ENCODE results near the gene STARD3. TPM values are rescaled to one million over a fixed set of nuclear protein-coding genes. Genes with fewer than 3 reads are reported as not detected.

The STARD3 gene
- total RNA-seq, 2 donors from 2014 or later: 60.3 to 60.5 TPM

DNA sequence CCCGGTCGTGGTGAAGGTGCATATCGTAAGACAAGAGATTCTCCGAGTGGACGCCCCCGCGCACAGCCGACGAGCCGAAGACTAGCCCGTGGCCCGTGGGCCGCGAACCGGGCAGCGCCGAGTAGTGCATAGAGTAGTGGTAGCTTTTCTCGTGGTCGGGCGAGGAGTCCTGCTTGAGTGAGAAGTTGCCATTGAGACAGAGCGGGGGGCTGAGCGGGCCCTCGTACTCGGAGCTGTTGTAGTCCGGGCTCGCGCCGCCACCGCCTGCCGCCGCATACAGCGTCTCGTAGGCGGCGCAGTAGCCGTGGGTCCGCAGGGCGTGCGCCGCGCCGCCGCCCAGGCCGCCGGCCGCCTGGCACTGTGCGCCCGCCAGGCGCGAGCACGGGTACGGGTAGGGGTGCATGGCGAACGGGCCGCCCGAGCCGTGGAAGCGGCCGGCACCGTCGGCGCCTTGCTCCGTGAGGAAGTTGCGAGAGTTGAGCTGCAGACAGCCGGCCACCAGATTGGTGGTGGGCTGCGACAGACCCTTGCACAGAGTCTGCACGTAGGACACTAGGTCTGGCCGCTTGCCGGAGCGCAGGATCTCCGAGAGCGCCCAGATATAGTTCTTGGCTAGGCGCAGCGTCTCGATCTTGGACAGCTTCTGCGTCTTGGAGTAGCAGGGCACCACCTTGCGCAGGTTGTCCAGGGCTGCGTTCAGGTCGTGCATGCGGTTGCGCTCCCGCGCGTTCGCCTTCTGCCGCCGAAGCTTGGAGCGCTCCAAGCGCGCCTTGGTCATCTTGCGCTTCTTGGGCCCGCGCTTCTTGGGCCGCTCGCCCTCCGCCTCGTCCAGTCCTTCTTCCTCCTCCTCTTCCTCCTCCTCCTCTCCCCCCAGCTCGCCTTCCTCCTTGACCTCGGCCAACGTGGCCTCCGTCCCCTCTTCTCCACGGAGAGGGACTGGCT lies 31.2 kb upstream of the STARD3 start:
- peaks cover 97% of the 10 kb centered on the region for H3K27me3 Mint-ChIP-seq (ENCODE audit: insufficient read depth)
- H3K27ac Mint-ChIP-seq: no peak overlapping the region
- H3K4me3 Mint-ChIP-seq: peak overlapping the region; percentile 26
- H3K36me3 ChIP-seq (ENCODE audit: control insufficient read depth, insufficient read depth, low read length): no peaks in the 10 kb centered on the region
- H3K4me1 ChIP-seq (ENCODE audit: control insufficient read depth, insufficient read depth, low read length): no peaks in the 10 kb centered on the region
- DNase-seq: peak; percentile 88
- TF ChIP-seq, protein P1, sequence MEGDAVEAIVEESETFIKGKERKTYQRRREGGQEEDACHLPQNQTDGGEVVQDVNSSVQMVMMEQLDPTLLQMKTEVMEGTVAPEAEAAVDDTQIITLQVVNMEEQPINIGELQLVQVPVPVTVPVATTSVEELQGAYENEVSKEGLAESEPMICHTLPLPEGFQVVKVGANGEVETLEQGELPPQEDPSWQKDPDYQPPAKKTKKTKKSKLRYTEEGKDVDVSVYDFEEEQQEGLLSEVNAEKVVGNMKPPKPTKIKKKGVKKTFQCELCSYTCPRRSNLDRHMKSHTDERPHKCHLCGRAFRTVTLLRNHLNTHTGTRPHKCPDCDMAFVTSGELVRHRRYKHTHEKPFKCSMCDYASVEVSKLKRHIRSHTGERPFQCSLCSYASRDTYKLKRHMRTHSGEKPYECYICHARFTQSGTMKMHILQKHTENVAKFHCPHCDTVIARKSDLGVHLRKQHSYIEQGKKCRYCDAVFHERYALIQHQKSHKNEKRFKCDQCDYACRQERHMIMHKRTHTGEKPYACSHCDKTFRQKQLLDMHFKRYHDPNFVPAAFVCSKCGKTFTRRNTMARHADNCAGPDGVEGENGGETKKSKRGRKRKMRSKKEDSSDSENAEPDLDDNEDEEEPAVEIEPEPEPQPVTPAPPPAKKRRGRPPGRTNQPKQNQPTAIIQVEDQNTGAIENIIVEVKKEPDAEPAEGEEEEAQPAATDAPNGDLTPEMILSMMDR (conservative IDR thresholded peaks at IDR 0.05): no peak
- H3K27me3 ChIP-seq (ENCODE audit: control insufficient read depth, insufficient read depth, low read length, poor library complexity, severe bottlenecking): peaks cover 100% of the 10 kb centered on the region
- H3K9me3 ChIP-seq (ENCODE audit: control insufficient read depth, low read length): no peaks in the 10 kb centered on the region
- no peak overlapping the region for H3K27ac ChIP-seq (ENCODE audit: low read depth, low read length)
- WGBS, 2 experiments (ENCODE audit: insufficient coverage in 1 of 2, insufficient read length in 1 of 2): 1% methylated on average over 26 to 102 of the region's 102 CpGs
- no peak overlapping the region for H3K4me3 ChIP-seq (ENCODE audit: low read length)
- H3K4me1 Mint-ChIP-seq: peaks cover 5% of the 10 kb centered on the region
- no peaks in the 10 kb centered on the region for H3K36me3 Mint-ChIP-seq (ENCODE audit: low read depth)
- no peaks in the 10 kb centered on the region for H3K9me3 Mint-ChIP-seq
- H3K9ac ChIP-seq (ENCODE audit: extremely low read depth, low read length, poor library complexity, severe bottlenecking): no peak overlapping the region

DNA sequence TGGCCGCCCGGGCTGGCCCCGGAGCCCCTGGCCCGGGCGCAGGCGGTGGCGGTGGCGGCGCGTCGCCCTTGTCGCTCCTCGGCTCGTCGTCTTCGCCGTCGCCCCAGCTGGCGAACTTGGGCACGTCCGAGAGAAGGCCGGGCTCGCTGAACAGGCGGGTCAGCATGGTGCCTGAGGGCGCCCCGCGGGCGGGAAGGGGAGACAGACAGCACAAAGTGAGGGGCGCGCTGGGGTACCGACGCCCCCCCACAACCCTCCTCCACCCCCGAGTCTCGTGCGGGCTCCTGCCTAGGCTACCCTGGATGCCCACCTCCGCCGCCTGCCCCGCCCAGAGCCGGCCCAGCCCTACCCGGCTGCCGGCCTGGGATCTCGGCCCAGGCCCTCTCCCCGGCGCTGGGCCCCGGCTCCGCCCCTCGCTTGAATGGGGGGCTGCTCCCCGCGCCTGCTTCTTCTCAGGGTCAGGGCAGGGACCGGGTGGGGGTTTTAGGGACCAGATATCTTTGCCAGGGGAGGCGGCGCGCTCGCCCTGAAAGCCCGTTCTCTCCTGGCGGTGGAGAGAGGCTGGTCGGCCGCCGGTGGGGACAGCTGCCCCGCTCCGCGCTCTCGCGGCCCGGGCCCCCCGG lies 30.4 kb upstream of the STARD3 start:
- Histone ChIP-seq H3K4me1 (ENCODE audit: control insufficient read depth, insufficient read depth, low read length) (no peaks in the 10 kb centered on the region), H3K27me3 (ENCODE audit: control insufficient read depth, insufficient read depth, low read length, poor library complexity, severe bottlenecking) (peaks cover 100% of the 10 kb centered on the region), H3K9me3 (ENCODE audit: control insufficient read depth, low read length) (no peaks in the 10 kb centered on the region), H3K9ac (ENCODE audit: extremely low read depth, low read length, poor library complexity, severe bottlenecking) (no peak overlapping the region), H3K27ac (ENCODE audit: low read depth, low read length) (no peak overlapping the region), H3K36me3 (ENCODE audit: control insufficient read depth, insufficient read depth, low read length) (no peaks in the 10 kb centered on the region), H3K4me3 (ENCODE audit: low read length) (no peak overlapping the region)
- DNase-seq: peak; percentile 86
- TF ChIP-seq, protein P1 (conservative IDR thresholded peaks at IDR 0.05): peak; percentile 18
- Mint-ChIP-seq H3K4me3 (peak overlapping the region; percentile 10), H3K9me3 (no peaks in the 10 kb centered on the region), H3K27me3 (ENCODE audit: insufficient read depth) (peaks cover 97% of the 10 kb centered on the region), H3K36me3 (ENCODE audit: low read depth) (no peaks in the 10 kb centered on the region), H3K27ac (no peak overlapping the region), H3K4me1 (peaks cover 5% of the 10 kb centered on the region)
- WGBS, 2 experiments (ENCODE audit: insufficient coverage in 1 of 2, insufficient read length in 1 of 2): 1% methylated on average over 26 to 66 of the region's 66 CpGs

DNA sequence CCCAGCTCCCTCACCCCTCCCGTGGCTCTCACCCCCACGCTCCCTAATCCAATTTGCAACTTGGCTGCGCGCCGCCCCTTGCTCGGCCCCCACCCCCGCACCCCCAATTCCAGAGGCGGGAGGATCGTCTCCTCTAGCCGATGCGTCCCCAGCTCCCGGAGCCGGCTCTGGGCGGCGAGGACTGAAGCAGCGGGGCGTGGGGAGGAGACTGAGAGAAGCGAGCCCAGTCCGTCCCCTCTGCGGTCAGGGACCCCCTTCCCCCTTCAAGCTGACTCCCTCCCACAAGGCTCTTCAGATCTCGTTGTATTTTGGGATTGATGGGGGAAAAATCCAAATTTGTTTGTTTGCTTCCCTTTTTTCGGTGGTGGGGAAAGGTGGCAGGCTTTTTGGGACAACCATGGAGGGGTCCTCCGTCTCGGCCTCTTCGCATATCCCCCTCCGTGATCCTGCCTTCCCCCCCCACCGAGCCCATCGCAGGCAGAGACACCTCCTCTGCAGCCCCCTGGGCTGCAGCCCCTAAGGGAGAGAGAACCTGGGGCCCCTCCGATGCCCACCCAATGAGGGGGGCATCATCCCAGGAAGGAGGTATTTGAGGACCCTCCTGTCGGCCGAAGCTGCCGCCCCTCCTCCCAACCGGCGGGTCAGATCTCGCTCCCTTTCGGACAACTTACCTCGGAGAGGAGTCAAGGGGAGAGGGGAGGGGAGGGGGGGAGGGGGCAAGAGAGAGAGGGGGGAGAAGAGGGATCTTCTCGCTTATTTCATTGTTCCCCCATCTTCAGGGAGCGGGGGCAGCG lies 29.7 kb upstream of the STARD3 start:
- no peaks in the 10 kb centered on the region for H3K36me3 Mint-ChIP-seq (ENCODE audit: low read depth)
- Histone ChIP-seq H3K27me3 (ENCODE audit: control insufficient read depth, insufficient read depth, low read length, poor library complexity, severe bottlenecking) (peaks cover 100% of the 10 kb centered on the region), H3K9me3 (ENCODE audit: control insufficient read depth, low read length) (no peaks in the 10 kb centered on the region), H3K9ac (ENCODE audit: extremely low read depth, low read length, poor library complexity, severe bottlenecking) (no peak overlapping the region), H3K4me3 (ENCODE audit: low read length) (no peak overlapping the region), H3K36me3 (ENCODE audit: control insufficient read depth, insufficient read depth, low read length) (no peaks in the 10 kb centered on the region), H3K27ac (ENCODE audit: low read depth, low read length) (no peak overlapping the region), H3K4me1 (ENCODE audit: control insufficient read depth, insufficient read depth, low read length) (no peaks in the 10 kb centered on the region)
- peak; percentile 85 for DNase-seq
- 2 to 4% methylated on average over 9 to 34 of the region's 40 CpGs for WGBS, 2 experiments (ENCODE audit: insufficient coverage in 1 of 2, insufficient read length in 1 of 2)
- peak overlapping the region; percentile 10 for H3K4me3 Mint-ChIP-seq
- H3K27me3 Mint-ChIP-seq (ENCODE audit: insufficient read depth): peaks cover 97% of the 10 kb centered on the region
- peaks cover 5% of the 10 kb centered on the region for H3K4me1 Mint-ChIP-seq
- H3K27ac Mint-ChIP-seq: no peak overlapping the region
- TF ChIP-seq, protein P1 (conservative IDR thresholded peaks at IDR 0.05): no peak
- H3K9me3 Mint-ChIP-seq: no peaks in the 10 kb centered on the region
